Stimulated activated CD8-positive, alpha-beta memory T cell treated with anti-CD3 and anti-CD28 coated beads, Interleukin-2, amount 100 ng/mL, for 48 hours (primary cell): ENCODE measurements around the gene KCNJ1.

Experiments used
- DNase-seq, 2 donors: peaks; one replicate each; pipeline ENCODE4 v3.0.0-alpha.2; 2020; ENCODE audit warnings: low read depth in 2 of 2

Gene KCNJ1

DNA sequence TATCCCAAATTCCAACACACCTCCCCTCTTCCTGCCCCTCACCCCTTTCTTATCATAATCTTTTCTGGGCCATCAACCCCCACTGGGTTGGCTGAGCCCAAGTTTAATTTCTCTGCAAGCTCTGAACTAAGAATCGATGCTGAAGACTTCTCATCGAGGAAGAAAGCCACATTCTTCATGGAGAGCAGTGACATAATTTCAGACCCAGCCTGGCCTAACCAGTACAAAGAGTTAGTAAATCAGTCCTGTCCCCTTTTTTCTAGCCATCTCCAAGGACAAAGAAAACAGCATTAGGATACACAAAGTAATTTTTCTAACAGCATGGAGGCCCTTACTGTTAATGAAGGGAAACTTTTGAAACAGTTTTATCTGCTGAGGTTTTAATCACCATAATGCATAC is 45.0 kb downstream of the KCNJ1 start:
- no peak for DNase-seq

GRCh38 chr11:128821556-128821955 is 45.5 kb downstream of the KCNJ1 start:
- no peak for DNase-seq

GRCh38 chr11:128819198-128819597 is 47.9 kb downstream of the KCNJ1 start:
- DNase-seq, result no peak

DNA sequence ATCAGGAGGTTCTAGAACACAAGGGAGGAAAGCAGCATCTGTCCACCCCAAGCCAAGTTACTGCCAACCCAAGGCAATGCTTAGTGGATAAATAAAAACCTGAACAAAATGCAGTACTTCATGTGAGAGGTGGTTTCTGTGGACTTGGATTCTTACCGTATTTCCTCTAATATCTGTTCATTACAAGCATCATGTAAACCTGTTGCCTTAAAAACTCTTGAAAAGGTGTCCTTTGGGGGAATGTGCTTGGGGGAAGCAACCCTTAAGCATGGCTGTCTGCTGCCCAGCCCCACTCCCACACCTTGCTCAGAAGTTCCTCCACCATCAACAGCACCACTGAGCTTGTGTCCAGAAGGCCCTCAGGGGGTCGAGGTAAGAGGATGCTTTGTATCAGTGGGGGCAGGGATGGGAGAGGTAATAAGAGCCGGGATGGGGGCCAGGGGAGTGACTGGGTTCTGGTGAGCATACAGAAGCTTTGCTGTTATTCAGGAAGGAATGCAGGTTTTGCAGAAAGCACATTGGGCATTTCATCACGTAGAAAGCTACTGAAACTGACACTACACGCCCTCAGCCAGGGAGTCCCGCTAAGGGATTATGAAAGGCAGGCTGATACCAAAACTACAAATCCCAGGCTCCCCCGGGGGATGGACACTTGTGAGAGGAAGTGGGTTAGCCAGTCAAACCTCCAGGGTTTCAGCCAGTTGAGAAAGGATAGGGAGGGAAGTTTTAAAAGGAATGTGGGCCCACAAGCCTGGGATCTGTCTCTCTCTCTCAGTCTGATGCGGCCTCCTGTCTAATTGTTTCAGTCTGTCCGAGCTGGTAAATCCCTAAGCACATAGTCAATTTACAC is 52.0 kb downstream of the KCNJ1 start:
- no peak for DNase-seq

GRCh38 chr11:128813729-128814128 is 53.4 kb downstream of the KCNJ1 start:
- DNase-seq, result no peak

GRCh38 chr11:128810784-128811514 is 56.1 kb downstream of the KCNJ1 start:
- no peak for DNase-seq

DNA sequence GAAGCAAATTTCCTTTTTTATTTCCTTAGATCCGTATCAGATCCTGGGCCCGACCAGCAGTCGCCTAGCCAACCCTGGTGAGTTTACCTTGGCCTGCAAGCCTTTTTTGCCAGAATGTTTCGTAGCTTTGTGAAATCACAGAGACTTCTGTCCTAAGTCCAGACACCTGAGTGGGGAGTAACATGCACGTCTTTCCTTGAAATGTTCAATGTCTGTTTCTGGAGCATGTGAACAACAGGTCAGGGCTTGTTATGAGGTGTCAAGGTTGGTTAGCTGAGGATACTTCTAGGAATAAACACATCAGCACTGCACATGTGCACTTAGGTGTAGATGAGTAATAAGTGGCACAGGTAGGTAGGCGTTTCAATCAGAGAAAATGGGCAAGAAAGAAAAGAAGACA is 58.0 kb downstream of the KCNJ1 start:
- no peak for DNase-seq

GRCh38 chr11:128807909-128808308 is 59.2 kb downstream of the KCNJ1 start:
- no peak for DNase-seq

DNA sequence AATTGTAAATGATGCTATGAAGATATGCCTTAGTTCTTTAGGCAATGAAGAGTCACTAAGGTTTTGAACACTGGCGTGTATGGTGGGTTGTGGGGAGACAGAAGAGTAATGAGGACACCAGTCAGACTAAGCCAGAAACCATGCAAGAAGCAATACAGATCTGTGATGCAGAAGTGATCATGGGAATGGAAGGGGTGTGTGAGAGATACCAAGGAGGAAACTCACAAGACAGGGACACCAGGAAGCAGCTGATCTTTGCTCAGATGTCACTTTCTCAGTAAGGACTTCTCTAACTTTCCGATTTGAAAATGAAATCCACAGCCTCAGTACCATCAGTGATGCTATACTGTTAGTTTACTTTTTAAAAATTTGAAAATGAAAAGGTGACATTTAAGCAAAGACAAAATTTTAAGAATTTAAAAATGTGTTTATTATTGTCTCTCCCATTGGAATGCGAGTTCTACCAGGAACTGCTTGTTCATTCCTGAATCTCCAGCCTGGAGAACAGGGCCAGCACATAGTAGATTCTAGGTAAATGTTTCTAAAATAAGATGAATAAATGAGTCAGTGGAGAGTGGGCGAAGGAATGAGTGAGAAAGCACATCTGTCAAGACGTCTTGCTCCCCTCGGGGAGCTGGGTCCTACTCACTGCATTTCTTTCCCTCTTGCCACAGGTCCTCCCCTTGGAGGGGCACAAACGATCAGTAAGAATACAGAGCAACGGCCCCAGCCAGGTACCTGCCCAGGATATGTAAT is 60.4 kb downstream of the KCNJ1 start:
- DNase-seq, result no peak

GRCh38 chr11:128804481-128804880 is 62.6 kb downstream of the KCNJ1 start:
- DNase-seq, result no peak

DNA sequence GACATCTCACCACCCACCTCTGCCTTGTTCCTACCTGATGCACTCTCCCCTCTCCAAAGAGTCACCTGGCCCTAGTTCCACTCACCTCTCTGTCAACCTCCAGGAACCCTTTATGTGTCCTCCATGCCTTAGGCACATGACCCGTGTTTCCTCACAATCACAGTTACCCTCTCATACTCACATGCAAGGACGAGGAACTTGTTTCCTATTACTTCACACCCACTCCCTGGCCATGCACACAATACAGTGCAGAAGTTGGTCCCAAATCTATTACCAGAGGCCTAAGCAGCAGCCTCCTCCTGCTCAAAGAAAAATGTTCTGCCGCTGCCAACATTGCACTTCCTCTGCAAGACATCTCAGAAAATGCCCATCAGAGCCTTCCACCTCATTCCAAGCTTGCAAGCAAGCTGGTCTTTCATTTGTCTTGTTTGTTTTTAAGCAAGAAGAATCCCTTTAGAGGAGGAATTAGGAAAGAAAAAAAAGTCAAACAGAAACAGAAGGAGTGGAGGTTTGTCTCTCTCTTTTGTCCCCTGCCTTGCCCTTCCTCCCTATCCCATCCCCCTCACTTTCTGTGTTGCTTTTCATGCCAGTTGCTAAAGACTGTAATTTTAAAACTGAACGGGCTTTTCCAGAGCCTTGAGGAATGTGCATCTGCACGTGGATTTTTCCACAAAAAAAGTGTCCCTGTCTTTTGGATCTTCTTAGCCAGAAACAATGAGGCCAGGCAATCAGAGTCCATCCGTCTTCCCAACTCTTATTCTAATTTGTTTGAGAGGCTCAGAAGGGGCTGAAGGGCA is 63.4 kb downstream of the KCNJ1 start:
- no peak for DNase-seq

GRCh38 chr11:128803011-128803410 is 64.1 kb downstream of the KCNJ1 start:
- DNase-seq, result no peak

GRCh38 chr11:128802358-128802981 is 64.6 kb downstream of the KCNJ1 start:
- no peak for DNase-seq

DNA sequence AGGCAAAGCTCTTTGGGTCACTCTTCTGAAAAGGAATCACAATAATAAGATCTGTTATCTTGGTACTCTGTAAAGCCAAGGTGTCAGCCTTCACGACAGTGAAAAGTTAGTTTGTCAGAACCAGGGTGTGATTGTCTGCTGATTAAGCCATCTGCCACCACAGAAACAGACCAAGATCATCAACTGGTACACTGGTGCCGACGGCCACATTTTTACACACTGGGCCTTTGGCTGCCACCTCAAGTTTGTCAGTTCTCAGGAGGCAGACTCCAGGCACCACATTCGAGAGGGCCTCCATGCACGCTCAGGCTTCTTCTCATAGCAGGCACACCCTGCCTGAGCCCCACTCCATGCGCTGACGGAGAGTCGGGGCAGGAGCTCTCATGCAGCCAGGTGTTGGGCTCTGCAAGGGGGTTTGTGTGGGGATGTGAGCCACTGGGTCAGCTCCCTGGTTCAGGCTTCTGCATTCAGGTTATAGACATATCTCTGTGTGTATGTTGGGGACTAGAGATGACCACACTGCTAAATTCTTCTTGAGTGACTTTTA is 66.2 kb downstream of the KCNJ1 start:
- DNase-seq, result no peak

DNA sequence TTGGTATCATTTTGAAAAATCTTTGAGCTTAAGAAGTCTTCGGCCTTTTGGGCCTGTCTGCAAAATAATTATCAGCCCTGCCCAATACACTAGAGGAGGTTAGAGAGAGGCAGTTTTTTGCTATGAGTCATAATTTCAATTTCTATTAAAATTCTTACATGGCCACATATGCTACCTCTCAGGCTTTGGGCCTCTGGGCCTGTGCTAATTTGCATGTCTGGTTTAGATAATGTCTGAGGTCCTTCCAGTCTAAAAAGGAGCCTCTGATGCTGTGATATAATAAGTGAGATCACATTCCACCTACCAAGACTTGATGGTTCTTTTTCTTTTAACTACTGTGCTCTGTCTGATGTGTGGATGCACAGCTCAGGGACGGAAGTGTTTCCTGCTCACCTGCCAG is 70.8 kb downstream of the KCNJ1 start:
- DNase-seq, result no peak

DNA sequence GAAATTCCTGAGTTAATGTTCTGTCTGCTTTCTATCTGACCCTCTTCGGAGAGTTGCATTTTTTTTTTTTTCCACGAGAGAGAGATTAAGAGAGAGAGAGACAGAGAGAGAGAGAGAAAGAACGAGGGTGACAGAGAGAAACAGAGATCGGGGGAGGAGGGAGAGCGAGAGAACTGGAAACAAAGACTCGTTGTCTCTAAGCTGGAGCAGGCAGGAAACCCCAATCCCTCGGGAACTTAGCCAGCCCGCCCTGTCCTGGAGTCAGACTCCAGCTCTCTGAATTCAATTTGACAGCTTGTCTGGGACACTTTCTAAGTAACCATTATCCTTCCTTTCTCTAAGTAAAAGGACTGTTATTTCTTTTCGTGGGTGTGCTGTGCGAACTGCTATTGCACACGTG is 76.9 kb downstream of the KCNJ1 start:
- DNase-seq, result no peak

- no peak for DNase-seq
Measured at GRCh38 chr11:128789497-128790150, 77.5 kb downstream of the KCNJ1 start.
